Measurements from ENCODE around the gene TBC1D14. TPM values are rescaled to one million over a fixed set of nuclear protein-coding genes. Genes with fewer than 3 reads are reported as not detected.

TBC1D14 gene
- polyA plus RNA-seq, 4 donors, result 49.2 to 61.1 (median 57.3) TPM

GRCh38 chr4:7034262-7035081, 124.8 kb downstream of the TBC1D14 start:
- no peak for DNase-seq (ENCODE audit: low read depth in 4 of 4, low spot score in 3 of 4)

- DNase-seq (ENCODE audit: low read depth in 4 of 4, low spot score in 3 of 4), result no peak
Observed at GRCh38 chr4:7037425-7037824, 127.8 kb downstream of the TBC1D14 start.

DNA sequence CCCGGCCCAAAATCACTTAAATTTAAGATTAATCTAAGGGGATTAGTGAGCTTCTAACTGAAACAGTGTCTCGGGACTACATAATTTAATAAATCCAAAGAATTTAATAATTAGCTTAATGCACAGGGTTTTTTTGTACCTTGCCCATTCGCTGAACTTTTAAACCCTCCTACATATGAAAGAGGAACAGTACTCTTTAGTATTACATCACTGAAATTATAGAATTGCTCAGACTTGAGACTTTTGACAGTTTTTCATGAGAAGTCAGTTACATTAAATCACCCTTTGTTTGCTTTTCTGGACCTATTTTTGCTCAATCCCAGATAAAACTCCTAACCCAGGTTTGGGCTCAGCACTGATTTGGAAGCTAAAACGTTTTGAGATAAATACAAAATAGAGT, 131.1 kb downstream of the TBC1D14 start:
- no peak for DNase-seq (ENCODE audit: low read depth in 4 of 4, low spot score in 3 of 4)

DNA sequence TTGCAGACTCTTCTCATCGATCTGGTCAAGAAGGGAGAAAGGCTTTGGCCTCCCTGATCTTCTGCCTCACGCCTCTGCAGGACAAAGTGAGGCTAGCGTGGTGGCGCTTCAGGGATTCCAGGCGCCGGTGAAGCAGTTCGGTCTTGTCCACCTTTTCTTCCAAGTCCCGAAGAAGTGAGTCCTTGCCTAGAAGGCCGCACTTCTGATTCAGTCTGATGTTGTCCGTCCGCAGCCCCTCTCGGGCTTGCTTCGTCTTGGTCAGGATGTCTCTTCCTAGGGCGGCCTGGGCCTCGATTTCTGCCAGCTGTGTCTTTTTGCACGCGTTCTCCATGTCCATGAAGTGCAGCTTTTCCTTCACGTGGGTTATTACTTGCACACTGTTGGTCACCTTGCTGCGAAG, 131.6 kb downstream of the TBC1D14 start:
- DNase-seq (ENCODE audit: low read depth in 4 of 4, low spot score in 3 of 4), result no peak

DNA sequence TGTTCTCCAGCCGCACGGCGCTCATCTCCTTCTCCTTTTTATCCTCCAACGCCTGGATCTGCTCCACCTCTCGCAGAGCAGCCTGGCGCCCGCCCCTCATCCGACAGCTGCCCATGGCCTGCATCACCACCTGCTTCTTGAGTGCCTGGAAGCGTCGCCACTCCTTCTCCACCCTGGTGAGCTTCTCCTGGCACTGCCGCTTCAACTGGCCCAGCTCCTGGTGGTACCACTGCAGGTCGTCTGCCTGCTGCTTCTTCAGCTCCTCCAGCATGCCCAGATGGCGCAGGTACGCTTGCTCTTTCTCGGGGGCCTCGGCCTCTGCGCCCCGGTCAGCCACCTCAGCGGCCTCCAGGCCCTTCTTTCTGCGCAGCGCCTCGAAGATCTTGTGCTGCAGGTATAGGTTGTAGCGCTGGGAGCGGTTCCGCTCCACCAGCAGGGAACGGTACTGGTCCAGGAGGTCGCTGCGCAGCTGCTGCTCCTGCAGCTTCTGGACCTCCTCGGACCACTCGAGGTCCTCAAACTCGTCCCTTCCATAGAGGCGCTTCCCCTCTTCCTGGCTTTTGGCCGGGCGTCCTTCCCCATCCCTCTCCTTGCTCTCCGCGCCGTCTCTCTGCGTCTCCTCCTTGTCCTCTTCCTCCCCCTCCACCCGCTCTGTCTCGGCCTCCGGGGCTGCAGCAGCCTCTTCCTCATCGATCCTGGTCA, 132.3 kb downstream of the TBC1D14 start:
- no peak for DNase-seq (ENCODE audit: low read depth in 4 of 4, low spot score in 3 of 4)

DNA sequence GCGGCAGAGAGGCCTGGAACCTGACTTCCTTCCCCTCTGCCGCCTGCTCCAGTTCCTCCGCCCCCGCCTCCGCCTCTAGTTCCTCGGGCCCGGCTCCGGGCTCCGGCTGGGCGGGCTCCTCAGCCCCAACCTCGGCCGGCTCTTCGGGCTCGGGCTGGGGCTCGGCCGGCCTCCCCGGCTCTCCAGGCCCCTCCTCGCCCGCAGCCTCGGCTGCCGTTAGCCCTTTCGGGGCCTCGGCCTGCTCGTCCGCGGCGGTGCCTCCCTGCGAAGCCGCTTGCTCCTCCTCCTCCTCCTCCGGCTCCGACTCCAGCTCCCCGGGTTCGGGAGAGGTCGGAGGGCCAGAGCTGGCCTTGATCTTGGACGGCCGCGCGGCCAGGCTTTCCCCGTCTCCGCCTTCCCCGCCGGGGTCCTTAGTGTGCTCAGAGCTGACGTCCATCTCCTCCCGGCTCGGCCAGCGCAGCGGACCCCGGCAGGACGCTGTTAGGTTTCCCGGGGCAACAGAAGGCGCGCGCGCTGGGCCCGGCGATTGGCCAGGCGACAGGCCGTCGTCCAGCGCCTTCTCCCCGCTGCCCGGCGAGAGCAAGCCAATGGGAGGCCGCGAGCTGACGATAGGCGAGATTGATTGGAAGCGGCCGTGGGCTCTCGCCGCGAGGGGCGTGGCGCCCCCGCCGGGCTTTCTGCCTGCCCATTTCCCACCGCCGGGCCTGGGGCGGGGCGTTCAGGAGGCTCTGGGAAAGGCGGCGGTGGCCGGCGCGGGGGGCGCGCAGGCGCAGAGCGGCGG, 133.1 kb downstream of the TBC1D14 start:
- peak; percentile 91 to 97 (median 96) for DNase-seq (ENCODE audit: low read depth in 4 of 4, low spot score in 3 of 4)

DNA sequence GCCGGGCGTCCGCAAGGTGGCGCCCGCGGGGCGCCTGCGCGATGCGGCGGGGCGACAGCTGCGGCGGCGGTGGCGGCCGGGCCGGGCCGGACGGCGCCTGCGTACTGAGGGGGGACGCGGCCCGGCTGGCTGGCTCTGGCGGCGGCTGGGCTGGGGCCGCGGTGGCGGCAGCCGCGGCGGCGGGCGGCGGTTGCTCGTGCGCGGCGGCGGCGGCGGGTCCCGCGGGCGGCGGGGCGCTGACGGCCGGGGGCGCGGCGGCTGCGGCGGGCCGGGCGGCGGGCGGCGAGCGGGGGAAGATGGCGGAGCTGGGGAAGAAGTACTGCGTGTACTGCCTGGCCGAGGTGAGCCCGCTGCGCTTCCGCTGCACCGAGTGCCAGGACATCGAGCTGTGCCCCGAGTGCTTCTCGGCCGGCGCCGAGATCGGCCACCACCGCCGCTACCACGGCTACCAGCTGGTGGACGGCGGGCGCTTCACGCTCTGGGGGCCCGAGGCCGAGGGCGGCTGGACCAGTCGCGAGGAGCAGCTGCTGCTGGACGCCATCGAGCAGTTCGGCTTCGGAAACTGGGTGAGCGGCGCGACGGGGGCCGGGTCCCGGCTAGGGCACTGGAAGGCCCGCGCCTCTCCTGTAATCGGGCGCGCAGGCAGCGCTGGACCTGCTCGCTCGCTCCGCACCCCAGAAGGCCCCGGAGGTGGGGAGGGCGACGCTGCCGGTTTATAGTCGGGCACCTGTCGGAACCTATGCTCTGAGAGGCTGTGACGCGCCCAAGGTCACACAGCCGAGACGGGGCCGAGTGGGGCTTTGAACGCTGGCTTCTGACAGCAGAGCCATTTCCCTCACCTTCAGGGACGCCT, 133.9 kb downstream of the TBC1D14 start, which contains the start of gene TADA2B:
TSS of gene TADA2B (plus strand) at position 89 of the 853 bp plus-strand sequence. CDS start at position 297, 208 bp downstream.
- DNase-seq (ENCODE audit: low read depth in 4 of 4, low spot score in 3 of 4), result no peak

DNA sequence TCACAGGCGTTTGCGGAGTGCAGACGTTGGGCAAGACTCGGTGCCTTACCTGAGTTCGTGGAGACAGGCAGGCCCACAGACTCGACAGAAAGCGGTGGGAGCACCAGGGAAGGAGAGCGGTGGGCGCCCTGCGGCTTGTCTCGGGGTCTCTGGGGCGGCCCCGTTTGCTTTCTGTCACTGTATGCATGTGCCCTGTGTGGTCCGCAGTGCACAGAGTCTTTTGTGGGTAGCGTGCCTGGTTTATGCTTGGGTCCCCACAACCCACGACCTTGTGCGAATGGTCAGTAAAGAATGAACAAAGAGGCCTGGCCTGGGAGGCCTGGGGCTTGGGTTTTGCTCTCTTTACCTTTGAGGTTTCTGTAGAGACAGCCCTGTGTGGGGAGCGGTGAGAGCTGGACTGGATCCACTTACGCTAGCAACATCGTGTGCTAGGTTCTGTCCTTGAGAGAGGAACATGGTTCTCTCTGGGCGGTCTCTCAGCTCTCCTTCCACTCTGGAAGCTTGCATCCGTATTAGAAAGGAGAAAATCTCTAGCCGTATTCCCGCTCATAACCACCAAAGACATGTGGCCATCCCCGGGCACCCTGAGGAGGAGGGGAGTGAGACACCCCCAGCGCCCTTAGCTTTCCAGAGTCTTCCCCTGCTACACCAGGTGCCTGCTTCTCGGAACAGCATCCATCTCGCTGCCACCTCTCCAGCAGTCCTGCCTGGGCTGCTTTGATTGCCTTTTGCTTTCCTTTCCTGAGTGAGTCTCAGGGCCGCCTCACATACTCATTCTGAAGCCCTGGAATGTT, 134.7 kb downstream of the TBC1D14 start:
- no peak for DNase-seq (ENCODE audit: low read depth in 4 of 4, low spot score in 3 of 4)

GRCh38 chr4:7045553-7045952, 135.9 kb downstream of the TBC1D14 start:
- DNase-seq (ENCODE audit: low read depth in 4 of 4, low spot score in 3 of 4), result no peak

DNA sequence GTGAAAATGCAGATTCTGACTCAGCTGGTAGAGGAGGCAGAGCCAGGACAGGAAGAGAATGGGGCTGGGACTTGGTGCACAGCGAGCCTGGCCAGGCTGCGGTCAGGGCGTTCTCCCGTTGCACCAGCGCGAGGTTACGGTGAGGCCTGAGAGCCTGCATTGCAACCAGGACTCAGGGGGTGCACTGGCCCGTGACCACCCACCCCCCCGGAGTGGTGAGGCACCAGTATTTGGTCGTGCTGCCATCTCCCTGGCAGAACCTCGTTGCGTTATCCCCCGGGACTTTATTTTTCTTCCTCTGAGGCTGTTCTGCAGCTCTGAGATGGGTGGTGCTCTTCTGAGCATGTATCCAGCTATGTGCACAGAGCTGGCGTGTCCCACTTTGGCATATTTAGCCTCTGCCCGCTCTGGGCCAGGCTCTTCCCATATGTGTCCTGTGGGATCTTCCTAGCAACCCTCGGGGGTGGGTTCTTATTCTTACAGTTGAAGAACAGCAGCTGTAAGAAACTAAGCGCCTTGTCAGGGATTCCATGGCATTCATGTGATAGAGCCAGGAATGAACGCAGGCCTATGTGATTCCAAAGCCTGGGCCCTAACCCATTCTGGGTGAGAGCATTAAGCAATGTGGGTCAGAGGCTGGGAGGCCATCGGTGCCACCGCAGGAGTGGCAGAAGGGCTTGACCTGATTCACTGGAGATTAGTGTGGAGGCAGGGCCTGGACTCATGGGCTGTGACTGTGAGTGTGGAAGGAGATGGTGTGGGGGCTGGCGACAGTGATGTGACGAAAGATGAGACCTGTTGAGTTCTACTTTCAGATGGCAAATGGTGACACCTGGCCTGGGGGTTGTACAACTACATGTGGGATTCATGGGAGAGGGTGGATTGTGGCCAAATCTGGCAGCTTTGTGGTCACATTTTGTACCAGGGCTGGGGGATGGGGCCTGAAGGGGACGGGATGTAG, 136.6 kb downstream of the TBC1D14 start:
- no peak for DNase-seq (ENCODE audit: low read depth in 4 of 4, low spot score in 3 of 4)

DNA sequence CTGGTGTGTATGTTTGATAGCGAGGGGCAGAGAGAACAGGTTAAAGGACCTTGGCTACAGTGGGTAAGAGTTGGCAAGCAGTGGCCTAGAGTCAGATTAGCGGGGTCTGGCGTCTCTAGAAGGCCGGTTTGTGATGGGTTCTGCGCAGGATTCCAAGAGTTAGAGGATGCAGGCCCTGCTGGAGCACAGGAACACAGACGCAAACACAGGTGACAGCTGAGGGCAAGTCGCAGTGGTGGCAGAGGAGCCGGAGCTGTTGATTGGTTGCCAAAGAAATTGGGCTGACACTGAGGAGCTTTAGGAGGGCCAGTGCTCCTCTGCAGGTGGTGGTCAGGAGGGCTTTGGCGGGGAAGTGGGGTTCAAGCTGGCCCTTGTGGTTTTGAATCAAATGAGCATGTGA, 137.3 kb downstream of the TBC1D14 start:
- DNase-seq (ENCODE audit: low read depth in 4 of 4, low spot score in 3 of 4), result no peak

DNA sequence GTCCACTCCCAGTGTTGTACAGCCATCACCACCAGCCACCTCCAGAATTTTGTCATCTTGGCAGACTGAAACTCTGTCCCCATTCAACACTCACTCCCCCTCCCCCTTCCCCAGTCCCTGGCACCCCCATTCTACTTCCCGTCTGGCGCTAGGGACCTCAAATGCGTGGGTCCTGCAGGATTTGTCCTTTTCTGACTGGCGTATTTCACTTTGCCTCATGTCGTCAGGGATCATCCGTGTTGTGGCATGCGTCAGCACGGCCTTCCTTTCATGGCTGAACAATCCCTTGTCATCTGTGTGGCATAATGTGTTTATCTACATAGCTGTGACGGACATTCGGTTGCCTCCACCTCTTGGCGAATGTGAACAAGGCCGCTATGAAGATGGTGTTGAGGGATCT, 139.0 kb downstream of the TBC1D14 start:
- DNase-seq (ENCODE audit: low read depth in 4 of 4, low spot score in 3 of 4), result no peak

DNA sequence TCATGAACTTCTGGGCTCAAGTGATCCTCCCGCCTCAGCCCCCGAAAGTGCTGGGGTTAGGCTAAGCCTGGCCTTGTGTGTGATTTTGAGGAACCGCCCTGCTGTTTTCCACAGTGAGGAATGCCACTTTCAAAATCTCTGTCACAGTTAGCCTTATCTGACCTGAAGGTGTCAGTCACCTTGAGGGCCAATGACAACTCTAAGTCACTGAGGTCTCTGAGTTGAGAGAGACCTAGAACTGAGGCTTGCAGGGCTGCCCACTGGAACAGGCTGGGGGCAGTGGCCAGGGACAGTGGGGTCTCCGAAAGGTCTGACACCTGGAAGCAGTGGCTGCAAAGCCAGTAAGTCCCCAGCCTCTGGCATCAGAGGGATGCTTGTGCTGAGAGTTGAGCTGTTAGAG, 139.7 kb downstream of the TBC1D14 start:
- no peak for DNase-seq (ENCODE audit: low read depth in 4 of 4, low spot score in 3 of 4)

GRCh38 chr4:7049739-7050138, 140.1 kb downstream of the TBC1D14 start:
- DNase-seq (ENCODE audit: low read depth in 4 of 4, low spot score in 3 of 4), result no peak

DNA sequence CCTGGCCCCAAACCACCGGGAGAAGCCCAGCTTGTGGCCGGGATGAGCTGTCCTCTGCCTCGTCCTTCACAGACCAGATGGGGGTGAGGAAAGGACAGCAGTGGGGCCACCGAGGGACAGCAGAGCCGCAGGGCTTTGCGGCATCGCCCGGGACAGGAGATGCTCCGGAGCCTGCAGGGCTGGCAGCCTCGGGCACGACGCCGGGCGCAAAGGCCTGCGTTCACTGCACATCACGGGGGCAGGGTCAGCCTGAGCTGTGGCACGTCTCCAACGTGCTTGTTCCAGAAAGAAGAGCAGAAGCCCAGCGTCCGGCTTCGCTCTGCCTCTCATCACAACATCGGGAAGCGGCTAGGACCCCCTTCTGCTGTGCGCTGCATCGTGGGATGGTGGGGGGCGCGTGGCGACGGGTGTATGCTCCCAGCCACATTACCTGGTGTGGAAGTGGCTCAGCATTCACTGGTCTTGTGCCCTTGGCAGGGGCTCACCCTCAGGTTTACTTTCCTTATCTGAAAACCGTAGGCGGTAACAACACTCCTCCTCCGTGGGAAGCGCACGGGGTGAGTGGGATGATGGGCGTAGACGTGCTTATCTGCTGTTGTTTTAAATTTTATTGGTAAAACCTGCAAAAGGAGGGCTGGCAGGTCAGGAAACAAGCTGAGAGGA, 141.0 kb downstream of the TBC1D14 start:
- DNase-seq (ENCODE audit: low read depth in 4 of 4, low spot score in 3 of 4), result no peak

- DNase-seq (ENCODE audit: low read depth in 4 of 4, low spot score in 3 of 4), result no peak
Observed at GRCh38 chr4:7051144-7051495, 141.5 kb downstream of the TBC1D14 start.

DNA sequence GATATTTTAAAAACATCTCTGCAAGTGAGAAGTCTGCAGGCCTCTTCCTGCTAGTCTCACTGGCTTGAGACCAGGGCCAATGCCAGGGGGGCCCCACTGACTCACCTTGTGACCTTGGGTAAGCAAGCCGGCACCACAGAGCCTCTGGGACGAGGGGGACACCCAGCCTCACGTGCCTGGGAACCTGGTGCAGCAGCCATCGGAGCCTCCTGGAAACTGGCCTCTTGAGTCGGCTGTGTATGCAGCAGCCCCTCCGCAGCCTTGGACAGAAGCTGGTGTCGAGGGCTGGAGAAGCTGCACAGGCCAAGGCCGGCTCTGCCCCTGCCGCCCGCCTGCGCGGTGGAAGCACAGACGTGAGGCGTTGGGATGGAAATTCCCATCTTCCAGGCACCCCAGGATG, 142.3 kb downstream of the TBC1D14 start:
- no peak for DNase-seq (ENCODE audit: low read depth in 4 of 4, low spot score in 3 of 4)

DNA sequence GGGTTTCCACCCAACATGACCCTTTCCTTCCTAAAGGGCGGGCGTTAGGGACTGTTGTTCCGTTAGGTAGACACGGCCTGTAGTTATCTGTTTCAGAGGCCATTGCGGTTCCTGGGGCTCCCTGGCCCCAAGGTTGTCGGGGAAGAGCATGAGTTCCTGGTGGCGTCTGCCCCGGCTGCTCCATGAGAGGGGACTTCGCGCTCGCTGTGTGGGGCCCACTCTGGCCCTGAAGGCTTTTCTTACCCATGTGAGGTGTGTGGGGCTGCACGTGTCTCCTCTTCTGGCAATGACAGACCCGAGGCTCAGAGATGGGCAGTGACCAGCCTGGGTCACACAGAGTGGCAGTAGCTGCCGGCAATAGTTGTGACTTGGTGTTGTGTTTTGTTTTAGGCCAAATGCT, 142.7 kb downstream of the TBC1D14 start:
- DNase-seq (ENCODE audit: low read depth in 4 of 4, low spot score in 3 of 4), result no peak

Measured in left renal pelvis (tissue), 4 donors.